ENCODE results near the gene SGMS1. TPM values are rescaled to one million over a fixed set of nuclear protein-coding genes. Genes with fewer than 3 reads are reported as not detected.
A peak's percentile ranks its signal among the peaks of the same experiment; 100 is the strongest.
"Not testable (repeated sequence)": the region's sequence is repeated elsewhere in the genome, so short reads cannot be mapped to it uniquely, and the experiment has no call there.

SGMS1 gene
- total and polyA plus RNA-seq, 2 experiments from 2014 or later: 15.0 to 34.7 TPM

DNA sequence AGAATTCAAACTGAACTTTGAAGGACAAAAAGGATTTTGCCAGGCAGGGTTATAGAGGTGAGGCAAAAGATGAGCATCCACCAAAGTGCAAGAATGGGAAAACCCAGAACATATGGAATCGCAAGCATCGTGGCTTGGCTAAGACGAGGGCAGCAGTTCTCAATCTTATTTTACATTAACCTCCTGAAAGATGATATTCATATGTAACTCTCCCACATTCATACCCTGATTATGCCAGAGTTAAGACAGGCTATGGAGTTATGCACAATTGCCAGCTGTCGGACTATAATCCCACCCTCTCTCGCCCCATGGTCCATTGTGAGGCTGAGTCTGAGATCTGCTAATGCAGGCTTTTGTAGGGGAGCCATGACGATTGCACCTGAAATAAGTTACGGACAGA lies 351.2 kb downstream of the SGMS1 start (continued):
- TF ChIP-seq, protein P1, sequence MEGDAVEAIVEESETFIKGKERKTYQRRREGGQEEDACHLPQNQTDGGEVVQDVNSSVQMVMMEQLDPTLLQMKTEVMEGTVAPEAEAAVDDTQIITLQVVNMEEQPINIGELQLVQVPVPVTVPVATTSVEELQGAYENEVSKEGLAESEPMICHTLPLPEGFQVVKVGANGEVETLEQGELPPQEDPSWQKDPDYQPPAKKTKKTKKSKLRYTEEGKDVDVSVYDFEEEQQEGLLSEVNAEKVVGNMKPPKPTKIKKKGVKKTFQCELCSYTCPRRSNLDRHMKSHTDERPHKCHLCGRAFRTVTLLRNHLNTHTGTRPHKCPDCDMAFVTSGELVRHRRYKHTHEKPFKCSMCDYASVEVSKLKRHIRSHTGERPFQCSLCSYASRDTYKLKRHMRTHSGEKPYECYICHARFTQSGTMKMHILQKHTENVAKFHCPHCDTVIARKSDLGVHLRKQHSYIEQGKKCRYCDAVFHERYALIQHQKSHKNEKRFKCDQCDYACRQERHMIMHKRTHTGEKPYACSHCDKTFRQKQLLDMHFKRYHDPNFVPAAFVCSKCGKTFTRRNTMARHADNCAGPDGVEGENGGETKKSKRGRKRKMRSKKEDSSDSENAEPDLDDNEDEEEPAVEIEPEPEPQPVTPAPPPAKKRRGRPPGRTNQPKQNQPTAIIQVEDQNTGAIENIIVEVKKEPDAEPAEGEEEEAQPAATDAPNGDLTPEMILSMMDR (conservative IDR thresholded peaks at IDR 0.05; ENCODE audit: low read depth in 2 of 2): no peak
- TF ChIP-seq, protein P2, sequence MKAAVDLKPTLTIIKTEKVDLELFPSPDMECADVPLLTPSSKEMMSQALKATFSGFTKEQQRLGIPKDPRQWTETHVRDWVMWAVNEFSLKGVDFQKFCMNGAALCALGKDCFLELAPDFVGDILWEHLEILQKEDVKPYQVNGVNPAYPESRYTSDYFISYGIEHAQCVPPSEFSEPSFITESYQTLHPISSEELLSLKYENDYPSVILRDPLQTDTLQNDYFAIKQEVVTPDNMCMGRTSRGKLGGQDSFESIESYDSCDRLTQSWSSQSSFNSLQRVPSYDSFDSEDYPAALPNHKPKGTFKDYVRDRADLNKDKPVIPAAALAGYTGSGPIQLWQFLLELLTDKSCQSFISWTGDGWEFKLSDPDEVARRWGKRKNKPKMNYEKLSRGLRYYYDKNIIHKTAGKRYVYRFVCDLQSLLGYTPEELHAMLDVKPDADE (IDR thresholded peaks at IDR 0.05): no peak
- TF ChIP-seq, protein P3, sequence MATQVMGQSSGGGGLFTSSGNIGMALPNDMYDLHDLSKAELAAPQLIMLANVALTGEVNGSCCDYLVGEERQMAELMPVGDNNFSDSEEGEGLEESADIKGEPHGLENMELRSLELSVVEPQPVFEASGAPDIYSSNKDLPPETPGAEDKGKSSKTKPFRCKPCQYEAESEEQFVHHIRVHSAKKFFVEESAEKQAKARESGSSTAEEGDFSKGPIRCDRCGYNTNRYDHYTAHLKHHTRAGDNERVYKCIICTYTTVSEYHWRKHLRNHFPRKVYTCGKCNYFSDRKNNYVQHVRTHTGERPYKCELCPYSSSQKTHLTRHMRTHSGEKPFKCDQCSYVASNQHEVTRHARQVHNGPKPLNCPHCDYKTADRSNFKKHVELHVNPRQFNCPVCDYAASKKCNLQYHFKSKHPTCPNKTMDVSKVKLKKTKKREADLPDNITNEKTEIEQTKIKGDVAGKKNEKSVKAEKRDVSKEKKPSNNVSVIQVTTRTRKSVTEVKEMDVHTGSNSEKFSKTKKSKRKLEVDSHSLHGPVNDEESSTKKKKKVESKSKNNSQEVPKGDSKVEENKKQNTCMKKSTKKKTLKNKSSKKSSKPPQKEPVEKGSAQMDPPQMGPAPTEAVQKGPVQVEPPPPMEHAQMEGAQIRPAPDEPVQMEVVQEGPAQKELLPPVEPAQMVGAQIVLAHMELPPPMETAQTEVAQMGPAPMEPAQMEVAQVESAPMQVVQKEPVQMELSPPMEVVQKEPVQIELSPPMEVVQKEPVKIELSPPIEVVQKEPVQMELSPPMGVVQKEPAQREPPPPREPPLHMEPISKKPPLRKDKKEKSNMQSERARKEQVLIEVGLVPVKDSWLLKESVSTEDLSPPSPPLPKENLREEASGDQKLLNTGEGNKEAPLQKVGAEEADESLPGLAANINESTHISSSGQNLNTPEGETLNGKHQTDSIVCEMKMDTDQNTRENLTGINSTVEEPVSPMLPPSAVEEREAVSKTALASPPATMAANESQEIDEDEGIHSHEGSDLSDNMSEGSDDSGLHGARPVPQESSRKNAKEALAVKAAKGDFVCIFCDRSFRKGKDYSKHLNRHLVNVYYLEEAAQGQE (IDR thresholded peaks at IDR 0.05; ENCODE audit: unreplicated experiment): no peak

DNA sequence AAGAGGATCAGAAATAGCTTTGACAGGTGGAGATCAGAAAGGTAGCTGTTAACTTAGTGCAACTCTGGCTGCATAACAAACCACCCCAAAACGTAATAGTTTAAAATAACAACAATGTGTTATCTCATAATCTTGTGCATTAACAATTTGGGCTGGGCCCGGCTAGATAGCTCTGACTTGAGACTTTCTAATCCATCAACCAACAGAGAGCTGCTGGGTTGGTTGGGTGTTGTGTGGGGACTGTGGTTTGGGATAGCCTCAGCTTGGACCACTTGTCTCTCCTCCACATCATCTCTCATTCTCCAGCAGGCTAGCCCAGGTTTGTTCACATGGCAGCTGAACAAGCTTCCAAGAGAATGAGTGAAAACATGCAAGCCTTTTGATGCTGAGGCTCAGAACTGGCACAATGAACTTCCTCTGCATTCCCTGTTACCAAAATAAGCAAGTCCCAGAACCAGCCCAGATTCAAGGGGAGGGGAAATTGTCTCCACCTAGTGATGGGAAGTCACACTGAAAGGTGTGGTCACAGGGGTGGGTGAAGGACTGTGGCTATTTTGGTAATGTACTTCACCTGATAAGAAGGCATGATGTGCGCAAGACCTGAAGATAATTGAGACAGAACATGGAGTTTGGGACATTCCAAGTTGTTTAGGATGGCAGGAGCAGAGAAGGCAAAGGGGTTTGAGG lies 352.0 kb downstream of the SGMS1 start:
- Mint-ChIP-seq H3K4me3 (no peak overlapping the region), H3K27me3 (ENCODE audit: insufficient read depth, low read depth, poor library complexity) (no peaks in the 10 kb centered on the region), H3K9me3 (no peaks in the 10 kb centered on the region; the same call in 2 of the 3 replicates), H3K27ac (no peak overlapping the region), H3K36me3 (ENCODE audit: low read depth) (no peaks in the 10 kb centered on the region), H3K4me1 (no peaks in the 10 kb centered on the region)
- no peaks in the 10 kb centered on the region for H3K4me1 ChIP-seq (ENCODE audit: insufficient read depth)
- H4K20me1 ChIP-seq (replicated peaks; ENCODE audit: insufficient read depth): no peaks in the 10 kb centered on the region
- H3K27ac ChIP-seq (ENCODE audit: low read depth): no peak overlapping the region
- H3K27me3 ChIP-seq (ENCODE audit: insufficient read depth): no peaks in the 10 kb centered on the region
- TF ChIP-seq, protein P1 (conservative IDR thresholded peaks at IDR 0.05; ENCODE audit: low read depth in 2 of 2): peak; percentile 37 to 53; a peak in 3 of 4 replicates
- no peak for TF ChIP-seq POLR2AphosphoS5 (IDR thresholded peaks at IDR 0.05; ENCODE audit: low read depth)
- no peak overlapping the region for H2AFZ ChIP-seq
- no peaks in the 10 kb centered on the region for H3K36me3 ChIP-seq (ENCODE audit: insufficient read depth)
- ATAC-seq: peak; percentile 34; the same call in 2 of the 3 replicates
- H3K79me2 ChIP-seq (replicated peaks; ENCODE audit: insufficient read depth): no peaks in the 10 kb centered on the region
- H3K4me3 ChIP-seq: no peak overlapping the region
- no peaks in the 10 kb centered on the region for H3F3A ChIP-seq (replicated peaks; ENCODE audit: low read depth)
- no peaks in the 10 kb centered on the region for H3K9me2 ChIP-seq (ENCODE audit: insufficient read depth)
- peak; percentile 32 for DNase-seq (ENCODE audit: low spot score)
- H3K4me2 ChIP-seq: no peak overlapping the region

DNA sequence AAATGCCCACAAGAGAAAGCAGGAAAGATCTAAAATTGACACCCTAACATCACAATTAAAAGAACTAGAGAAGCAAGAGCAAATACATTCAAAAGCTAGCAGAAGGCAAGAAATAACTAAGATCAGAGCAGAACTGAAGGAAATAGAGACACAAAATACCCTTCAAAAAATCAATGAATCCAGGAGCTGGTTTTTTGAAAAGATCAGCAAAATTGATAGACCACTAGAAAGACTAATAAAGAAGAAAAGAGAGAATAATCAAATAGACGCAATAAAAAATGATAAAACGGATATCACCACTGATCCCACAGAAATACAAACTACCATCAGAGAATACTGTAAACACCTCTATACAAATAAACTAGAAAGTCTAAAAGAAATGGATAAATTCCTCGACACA lies 355.9 kb downstream of the SGMS1 start:
- H3K4me3 ChIP-seq; H3K9me2 ChIP-seq (ENCODE audit: insufficient read depth); H3K27me3 ChIP-seq (ENCODE audit: insufficient read depth); H3K4me2 ChIP-seq; H3K4me3 Mint-ChIP-seq; H3K27ac Mint-ChIP-seq; H2AFZ ChIP-seq; ATAC-seq; DNase-seq (ENCODE audit: low spot score); H3F3A ChIP-seq (replicated peaks; ENCODE audit: low read depth); H4K20me1 ChIP-seq (replicated peaks; ENCODE audit: insufficient read depth); H3K4me1 Mint-ChIP-seq; H3K36me3 Mint-ChIP-seq (ENCODE audit: low read depth); H3K27ac ChIP-seq (ENCODE audit: low read depth); H3K36me3 ChIP-seq (ENCODE audit: insufficient read depth); H3K4me1 ChIP-seq (ENCODE audit: insufficient read depth); H3K79me2 ChIP-seq (replicated peaks; ENCODE audit: insufficient read depth); H3K27me3 Mint-ChIP-seq (ENCODE audit: insufficient read depth, low read depth, poor library complexity): not testable (repeated sequence)
- peaks cover 10% of the 10 kb centered on the region for H3K9me3 Mint-ChIP-seq

DNA sequence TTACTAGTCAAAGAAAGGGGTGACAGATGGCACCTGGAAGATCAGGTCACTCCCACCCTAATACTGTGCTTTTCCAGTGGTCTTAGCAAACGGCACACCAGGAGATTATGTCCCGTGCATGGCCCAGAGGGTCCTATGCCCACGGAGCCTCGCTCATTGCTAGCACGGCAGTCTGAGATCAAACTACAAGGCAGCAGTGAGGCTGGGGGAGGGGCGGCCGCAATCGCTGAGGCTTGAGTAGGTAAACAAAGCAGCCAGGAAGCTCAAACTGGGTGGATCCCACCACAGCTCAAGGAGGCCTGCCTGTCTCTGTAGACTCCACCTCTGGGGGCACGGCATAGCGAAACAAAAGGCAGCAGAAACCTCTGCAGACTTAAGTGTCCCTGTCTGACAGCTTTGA lies 361.1 kb downstream of the SGMS1 start:
- Mint-ChIP-seq H3K9me3 (peaks cover 26% of the 10 kb centered on the region), H3K36me3 (ENCODE audit: low read depth) (peaks cover 16% of the 10 kb centered on the region; the same call in 2 of the 3 replicates)
- H3K27me3 Mint-ChIP-seq (ENCODE audit: insufficient read depth, low read depth, poor library complexity); H3K4me2 ChIP-seq; H2AFZ ChIP-seq; H3K9me2 ChIP-seq (ENCODE audit: insufficient read depth); H3K4me3 ChIP-seq; H3F3A ChIP-seq (replicated peaks; ENCODE audit: low read depth); H3K4me1 ChIP-seq (ENCODE audit: insufficient read depth); H3K4me3 Mint-ChIP-seq; H3K27ac ChIP-seq (ENCODE audit: low read depth); ATAC-seq; H3K27ac Mint-ChIP-seq; H4K20me1 ChIP-seq (replicated peaks; ENCODE audit: insufficient read depth); DNase-seq (ENCODE audit: low spot score); H3K4me1 Mint-ChIP-seq; H3K79me2 ChIP-seq (replicated peaks; ENCODE audit: insufficient read depth); H3K27me3 ChIP-seq (ENCODE audit: insufficient read depth); H3K36me3 ChIP-seq (ENCODE audit: insufficient read depth): not testable (repeated sequence)
